MM.1S (cell line): Measurements from ENCODE around the gene PSMD6.

Experiments used
- DNase-seq: peaks from one replicate; pipeline ENCODE4 v3.0.0-alpha.2; 2015
- H2AFZ ChIP-seq: fragments of 300-600 bp; sonication (generic); 2 replicates; pipeline ENCODE4 v1.6.0; 2016; ENCODE audit warnings: antibody characterized with exemption, low read length
- H3F3A ChIP-seq: fragments of 300-600 bp; sonication (generic); 2 replicates; pipeline ENCODE4 v1.6.1; 2016; ENCODE audit warnings: mild to moderate bottlenecking, antibody characterized with exemption, low read length, moderate library complexity, mixed read lengths; ENCODE audit not compliant: insufficient read depth
- H3K27ac ChIP-seq: fragments of 300-600 bp; sonication (generic); 2 replicates; pipeline ENCODE4 v1.5.1; 2016; ENCODE audit warnings: mild to moderate bottlenecking, low read length
- H3K27me3 ChIP-seq: fragments of 300-600 bp; sonication (generic); replicated peaks from 2 replicates; pipeline ENCODE4 v1.6.0; 2016; ENCODE audit warnings: low read length; ENCODE audit not compliant: insufficient read depth
- H3K36me3 ChIP-seq: fragments of 300-600 bp; sonication (generic); replicated peaks from 2 replicates; pipeline ENCODE4 v1.6.1; 2016; ENCODE audit warnings: mild to moderate bottlenecking, low read length, mixed read lengths; ENCODE audit not compliant: insufficient read depth
- H3K4me1 ChIP-seq: fragments of 300-600 bp; sonication (generic); 2 replicates; pipeline ENCODE4 v1.6.1; 2016; ENCODE audit warnings: low read length, mixed read lengths
- H3K4me2 ChIP-seq: fragments of 300-600 bp; sonication (generic); 2 replicates; pipeline ENCODE4 v1.6.0; 2016; ENCODE audit warnings: low read depth, low read length
- H3K4me3 ChIP-seq: fragments of 300-600 bp; sonication (generic); 2 replicates; pipeline ENCODE4 v1.5.1; 2016; ENCODE audit warnings: low read length, mixed read lengths
- H3K79me2 ChIP-seq: fragments of 300-600 bp; sonication (generic); 2 replicates; pipeline ENCODE4 v1.6.1; 2016; ENCODE audit warnings: mixed run types, low read length, mixed read lengths
- H3K9ac ChIP-seq: fragments of 300-600 bp; sonication (generic); 2 replicates; pipeline ENCODE4 v1.6.1; 2016; ENCODE audit warnings: low read length, mixed read lengths
- H3K9me2 ChIP-seq: fragments of 300-600 bp; sonication (generic); replicated peaks from 2 replicates; pipeline ENCODE4 v1.6.1; 2016; ENCODE audit warnings: mild to moderate bottlenecking, low read length, mixed read lengths; ENCODE audit not compliant: insufficient read depth
- H3K9me3 ChIP-seq: fragments of 300-600 bp; sonication (generic); replicated peaks from 2 replicates; pipeline ENCODE4 v1.6.1; 2016; ENCODE audit warnings: mild to moderate bottlenecking, low read length, mixed read lengths; ENCODE audit not compliant: insufficient read depth
- H4K20me1 ChIP-seq: fragments of 300-600 bp; sonication (generic); 2 replicates; pipeline ENCODE4 v1.6.1; 2016; ENCODE audit warnings: mild to moderate bottlenecking, low read length, moderate library complexity, mixed read lengths; ENCODE audit not compliant: insufficient read depth
- CTCF ChIP-seq: fragments of 300-600 bp; sonication (generic); IDR thresholded peaks from 2 replicates; pipeline ENCODE4 v1.5.1; 2016; ENCODE audit warnings: antibody characterized with exemption, low read length, mixed read lengths
- EZH2 ChIP-seq: fragments of 300-600 bp; sonication (generic); optimal IDR thresholded peaks from 2 replicates; pipeline ENCODE3; 2017; ENCODE audit warnings: low read depth, mild to moderate bottlenecking, antibody characterized with exemption, low read length, mixed read lengths
- EZH2phosphoT487 ChIP-seq: fragments of 300-600 bp; sonication (generic); IDR thresholded peaks from 2 replicates; pipeline ENCODE4 v1.6.1; 2018; ENCODE audit warnings: antibody characterized with exemption, low read length

PSMD6 gene

GRCh38 chr3:64010199-64010598, 13.1 kb downstream of the PSMD6 start:
- TF ChIP-seq CTCF = no peak
- no peak for TF ChIP-seq EZH2
- no peak for TF ChIP-seq EZH2phosphoT487
- no peak overlapping the region for H2AFZ ChIP-seq
- 0 out of 2 replicates have a peak, but pooled peaks cover 4% of the 10 kb centered on the region for H4K20me1 ChIP-seq
- peaks cover 41% of the 10 kb centered on the region for H3K79me2 ChIP-seq
- H3K4me3 ChIP-seq = no peak overlapping the region
- no peaks in the 10 kb centered on the region for H3F3A ChIP-seq
- H3K36me3 ChIP-seq = peaks cover 25% of the 10 kb centered on the region
- no peak for DNase-seq
- no peak overlapping the region for H3K27ac ChIP-seq
- no peaks in the 10 kb centered on the region for H3K27me3 ChIP-seq
- H3K4me2 ChIP-seq = no peak overlapping the region
- no peaks in the 10 kb centered on the region for H3K9me2 ChIP-seq
- no peak overlapping the region for H3K9ac ChIP-seq
- no peaks in the 10 kb centered on the region for H3K4me1 ChIP-seq
- no peaks in the 10 kb centered on the region for H3K9me3 ChIP-seq

GRCh38 chr3:64009528-64009927, 13.8 kb downstream of the PSMD6 start:
- peaks cover 25% of the 10 kb centered on the region for H3K36me3 ChIP-seq

GRCh38 chr3:64008487-64009351, 14.6 kb downstream of the PSMD6 start:
- H4K20me1 ChIP-seq = 0 out of 2 replicates have a peak, but pooled peaks cover 4% of the 10 kb centered on the region
- TF ChIP-seq EZH2phosphoT487 (no peak), EZH2 (no peak), CTCF (no peak)
- H3K4me2 ChIP-seq = no peak overlapping the region
- no peak for DNase-seq
- H3K27me3 ChIP-seq = no peaks in the 10 kb centered on the region
- no peak overlapping the region for H3K9ac ChIP-seq
- peaks cover 30% of the 10 kb centered on the region for H3K79me2 ChIP-seq
- no peaks in the 10 kb centered on the region for H3K4me1 ChIP-seq
- H3F3A ChIP-seq = no peaks in the 10 kb centered on the region
- H3K4me3 ChIP-seq = no peak overlapping the region
- H3K27ac ChIP-seq = no peak overlapping the region
- H3K9me2 ChIP-seq = no peaks in the 10 kb centered on the region
- H3K9me3 ChIP-seq = no peaks in the 10 kb centered on the region
- no peak overlapping the region for H2AFZ ChIP-seq
- peaks cover 25% of the 10 kb centered on the region for H3K36me3 ChIP-seq

More at GRCh38 chr3:64009528-64009927, 13.8 kb downstream of the PSMD6 start:
- Histone ChIP-seq H2AFZ (no peak overlapping the region), H3K4me1 (no peaks in the 10 kb centered on the region), H3K9me3 (no peaks in the 10 kb centered on the region), H3F3A (no peaks in the 10 kb centered on the region), H3K27ac (no peak overlapping the region), H3K4me3 (no peak overlapping the region), H4K20me1 (0 out of 2 replicates have a peak, but pooled peaks cover 4% of the 10 kb centered on the region), H3K27me3 (no peaks in the 10 kb centered on the region), H3K9me2 (no peaks in the 10 kb centered on the region), H3K4me2 (no peak overlapping the region), H3K9ac (no peak overlapping the region), H3K79me2 (peaks cover 34% of the 10 kb centered on the region)
- TF ChIP-seq EZH2phosphoT487 = no peak
- TF ChIP-seq EZH2 = no peak
- no peak for TF ChIP-seq CTCF
- DNase-seq = no peak
